Thyroid gland (tissue), 4 donors: ENCODE data around the gene DARS1. TPM values are rescaled to one million over a fixed set of nuclear protein-coding genes. Genes with fewer than 3 reads are reported as not detected.

Experiments used
- DNase-seq, 2 donors: peaks; one replicate each; pipeline ENCODE4 v3.0.0-alpha.2; 2019
- H3K27ac ChIP-seq, 3 donors: fragments of 200-600 bp; sonication (generic); 1 replicate in 2 of 3; 2 replicates in 1 of 3; pipeline ENCODE4 v1.5.1; 2016 to 2019; ENCODE audit warnings: mild to moderate bottlenecking in 1 of 3, moderate library complexity in 1 of 3
- H3K27me3 ChIP-seq: fragments of 200-600 bp; sonication (generic); one replicate; pipeline ENCODE4 v1.5.1; 2019
- H3K36me3 ChIP-seq, 2 donors: fragments of 200-600 bp; sonication (generic); one replicate each; pipeline ENCODE4 v1.5.1; 2016 to 2019
- H3K4me1 ChIP-seq, 2 donors: fragments of 200-600 bp; sonication (generic); one replicate each; pipeline ENCODE4 v1.5.1; 2017 to 2019
- H3K4me3 ChIP-seq, 3 donors: fragments of 200-600 bp; sonication (generic); replicated peaks in 1 of 3; 1 replicate in 2 of 3; 2 replicates in 1 of 3; pipeline ENCODE4 v1.5.1; 2016; ENCODE audit warnings: mild to moderate bottlenecking in 1 of 3
- H3K9me3 ChIP-seq: fragments of 200-600 bp; sonication (generic); one replicate; pipeline ENCODE4 v1.5.1; 2017
- POLR2A ChIP-seq, 2 donors: fragments of 450-650 bp; IDR thresholded peaks; one replicate each; pipeline ENCODE4 v1.6.1; 2017; ENCODE audit warnings: antibody characterized with exemption in 2 of 2, mild to moderate bottlenecking in 2 of 2, moderate library complexity in 1 of 2
- WGBS, 2 donors: methylation state at CpG; one replicate each; pipeline ENCODE4 v1.1.5; 2017; 5-methylcytosine and 5-hydroxymethylcytosine counted together
- intact Hi-C: fragments of 100-400 bp; cut with DNase I; formaldehyde crosslinking; loops from one replicate; pipeline ENCODE4 v1.15.1; 2023
- total RNA-seq, 4 donors: library from RNA; depleted of rRNA; stranded (reverse); fragments of >200 nt; gene quantifications; one replicate each; pipeline ENCODE4 v1.2.3, GENCODE V29; 2016
- TF ChIP-seq, protein P1 (sequence below), 6 experiments: fragments of 200-600 bp in 3 of 6; fragments of 450-650 bp in 3 of 6; sonication (generic) in 3 of 6; IDR thresholded peaks; one replicate each; pipeline ENCODE4 v1.5.1; 2016 to 2019; ENCODE audit warnings: antibody characterized with exemption in 6 of 6, mild to moderate bottlenecking in 2 of 6, inconsistent platforms in 1 of 6, moderate library complexity in 1 of 6

DARS1 gene
- total RNA-seq, 4 donors from 2014 or later = 69.6 to 94.4 (median 75.9) TPM

GRCh38 chr2:135905679-135906078 is 79.7 kb downstream of the DARS1 start:
- no peak for DNase-seq
- H3K27ac ChIP-seq = no peak overlapping the region
- peaks cover 0 to 4% of the 10 kb centered on the region in 2 donors for H3K36me3 ChIP-seq
- no peaks in the 10 kb centered on the region for H3K27me3 ChIP-seq
- H3K4me1 ChIP-seq = peaks cover 8 to 9% of the 10 kb centered on the region in 2 donors
- H3K9me3 ChIP-seq = no peaks in the 10 kb centered on the region
- no peak overlapping the region for H3K4me3 ChIP-seq
- intact Hi-C loops = no loop called here
- TF ChIP-seq, protein P1, sequence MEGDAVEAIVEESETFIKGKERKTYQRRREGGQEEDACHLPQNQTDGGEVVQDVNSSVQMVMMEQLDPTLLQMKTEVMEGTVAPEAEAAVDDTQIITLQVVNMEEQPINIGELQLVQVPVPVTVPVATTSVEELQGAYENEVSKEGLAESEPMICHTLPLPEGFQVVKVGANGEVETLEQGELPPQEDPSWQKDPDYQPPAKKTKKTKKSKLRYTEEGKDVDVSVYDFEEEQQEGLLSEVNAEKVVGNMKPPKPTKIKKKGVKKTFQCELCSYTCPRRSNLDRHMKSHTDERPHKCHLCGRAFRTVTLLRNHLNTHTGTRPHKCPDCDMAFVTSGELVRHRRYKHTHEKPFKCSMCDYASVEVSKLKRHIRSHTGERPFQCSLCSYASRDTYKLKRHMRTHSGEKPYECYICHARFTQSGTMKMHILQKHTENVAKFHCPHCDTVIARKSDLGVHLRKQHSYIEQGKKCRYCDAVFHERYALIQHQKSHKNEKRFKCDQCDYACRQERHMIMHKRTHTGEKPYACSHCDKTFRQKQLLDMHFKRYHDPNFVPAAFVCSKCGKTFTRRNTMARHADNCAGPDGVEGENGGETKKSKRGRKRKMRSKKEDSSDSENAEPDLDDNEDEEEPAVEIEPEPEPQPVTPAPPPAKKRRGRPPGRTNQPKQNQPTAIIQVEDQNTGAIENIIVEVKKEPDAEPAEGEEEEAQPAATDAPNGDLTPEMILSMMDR (IDR thresholded peaks at IDR 0.05) = no peak
- no peak for TF ChIP-seq POLR2A (IDR thresholded peaks at IDR 0.05)

GRCh38 chr2:135904341-135904989 is 81.0 kb downstream of the DARS1 start:
- Histone ChIP-seq H3K27ac (peak overlapping the region; percentile 39 to 62 (median 54)), H3K9me3 (no peaks in the 10 kb centered on the region), H3K4me1 (peaks cover 9 to 10% of the 10 kb centered on the region in 2 donors), H3K36me3 (peaks cover 0 to 4% of the 10 kb centered on the region in 2 donors), H3K27me3 (no peaks in the 10 kb centered on the region), H3K4me3 (no peak overlapping the region)
- no peak for TF ChIP-seq POLR2A (IDR thresholded peaks at IDR 0.05)
- TF ChIP-seq, protein P1 (IDR thresholded peaks at IDR 0.05) = no peak
- DNase-seq = peak in 1 of 2 donors; percentile 27
- intact Hi-C loops = no loop called here
- 92 to 96% methylated on average over 4 of the region's 4 CpGs for WGBS, 2 donors

DNA sequence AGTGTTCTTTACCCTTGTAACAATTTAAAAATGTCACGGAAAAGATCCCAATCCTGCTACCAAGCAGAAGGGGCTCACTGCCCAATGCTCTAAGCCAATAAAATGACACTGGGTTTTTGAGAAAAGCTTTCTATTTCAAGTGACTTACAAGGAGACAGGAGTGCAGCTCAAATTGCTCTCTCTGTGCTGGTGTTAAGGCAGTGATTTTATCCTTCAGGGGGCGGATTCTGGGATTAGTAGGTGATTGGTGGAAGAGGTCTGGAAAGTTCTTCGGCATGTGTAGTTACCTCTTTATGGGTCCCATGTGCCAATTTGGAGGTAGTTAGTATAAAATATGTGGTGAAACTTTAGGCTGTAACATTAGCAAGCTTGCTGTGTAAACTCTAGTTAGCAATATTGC is 81.8 kb downstream of the DARS1 start:
- TF ChIP-seq POLR2A (IDR thresholded peaks at IDR 0.05) = no peak
- TF ChIP-seq, protein P1 (IDR thresholded peaks at IDR 0.05) = no peak
- Histone ChIP-seq H3K4me1 (peaks cover 13% of the 10 kb centered on the region in 2 donors), H3K27ac (peak overlapping the region in 1 of 3 donors; percentile 54), H3K9me3 (no peaks in the 10 kb centered on the region), H3K4me3 (no peak overlapping the region), H3K36me3 (peaks cover 0 to 4% of the 10 kb centered on the region in 2 donors), H3K27me3 (no peaks in the 10 kb centered on the region)
- 87 to 93% methylated on average over 3 of the region's 3 CpGs for WGBS, 2 donors
- intact Hi-C loops = no loop called here
- no peak for DNase-seq

DNA sequence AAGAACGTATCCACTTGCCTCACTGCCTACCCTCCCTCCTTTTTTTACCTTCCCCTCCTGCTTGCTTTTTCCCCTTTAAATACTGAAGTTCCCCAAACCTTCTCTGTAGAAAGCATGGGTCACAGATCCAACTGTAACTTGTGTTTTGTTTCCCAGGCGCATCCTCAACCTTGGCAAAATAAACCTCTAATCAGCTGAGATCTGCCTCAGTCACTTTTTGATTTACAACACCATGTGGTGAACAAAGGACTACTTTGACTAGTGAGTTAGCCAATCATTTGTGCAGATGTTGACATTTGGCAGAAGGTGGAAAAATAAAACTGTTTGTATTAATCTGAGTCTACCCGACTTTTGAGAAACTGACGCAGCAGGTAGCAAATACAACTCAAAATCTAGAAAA is 85.9 kb downstream of the DARS1 start:
- H3K27ac ChIP-seq = peak overlapping the region in 1 of 3 donors; percentile 66
- H3K9me3 ChIP-seq = no peaks in the 10 kb centered on the region
- intact Hi-C loops = no loop called here
- no peaks in the 10 kb centered on the region for H3K27me3 ChIP-seq
- TF ChIP-seq, protein P1 (IDR thresholded peaks at IDR 0.05) = no peak
- no peak for TF ChIP-seq POLR2A (IDR thresholded peaks at IDR 0.05)
- H3K36me3 ChIP-seq = no peaks in the 10 kb centered on the region
- H3K4me1 ChIP-seq = peaks cover 10 to 13% of the 10 kb centered on the region in 2 donors
- 34 to 46% methylated on average over 4 of the region's 4 CpGs for WGBS, 2 donors
- peak in 1 of 2 donors; percentile 6 for DNase-seq
- no peak overlapping the region for H3K4me3 ChIP-seq

GRCh38 chr2:135898234-135898786 is 87.1 kb downstream of the DARS1 start:
- TF ChIP-seq, protein P1 (IDR thresholded peaks at IDR 0.05) = no peak
- no peak for TF ChIP-seq POLR2A (IDR thresholded peaks at IDR 0.05)

More at GRCh38 chr2:135898234-135898786, 87.1 kb downstream of the DARS1 start:
- Histone ChIP-seq H3K27me3 (no peaks in the 10 kb centered on the region), H3K4me3 (no peak overlapping the region), H3K27ac (no peak overlapping the region), H3K4me1 (peaks cover 4 to 5% of the 10 kb centered on the region in 2 donors), H3K36me3 (no peaks in the 10 kb centered on the region), H3K9me3 (no peaks in the 10 kb centered on the region)
- no peak for DNase-seq
- intact Hi-C loops = no loop called here
- 96 to 100% methylated on average over 3 of the region's 3 CpGs for WGBS, 2 donors
